T-helper 1 cell treated with Interleukin-12 subunit alpha and Interleukin-12 subunit beta and Interleukin-4 antibody, amounts not matched to agents 30 μg/mL and 1 μg/mL, for 36 hours (primary cell): ENCODE data around the gene QRFPR.
"Not testable (repeated sequence)": the region's sequence is repeated elsewhere in the genome, so short reads cannot be mapped to it uniquely, and the experiment has no call there.

Experiments
- H3K27ac Mint-ChIP-seq: one replicate; pipeline ENCODE4 v1.8.0; 2021; ENCODE audit warnings: mild to moderate bottlenecking, mixed read lengths
- H3K27me3 Mint-ChIP-seq: one replicate; pipeline ENCODE4 v1.8.0; 2021; ENCODE audit warnings: low read depth, mixed read lengths
- H3K36me3 Mint-ChIP-seq: one replicate; pipeline ENCODE4 v1.8.0; 2021; ENCODE audit warnings: low read depth, mixed read lengths
- H3K4me1 Mint-ChIP-seq: one replicate; pipeline ENCODE4 v1.8.0; 2021; ENCODE audit warnings: low read depth, mixed read lengths
- H3K4me3 Mint-ChIP-seq: one replicate; pipeline ENCODE4 v1.8.0; 2021; ENCODE audit warnings: mild to moderate bottlenecking, moderate library complexity, mixed read lengths
- H3K9me3 Mint-ChIP-seq: one replicate; pipeline ENCODE4 v1.8.0; 2021; ENCODE audit warnings: mixed read lengths

Gene QRFPR

DNA sequence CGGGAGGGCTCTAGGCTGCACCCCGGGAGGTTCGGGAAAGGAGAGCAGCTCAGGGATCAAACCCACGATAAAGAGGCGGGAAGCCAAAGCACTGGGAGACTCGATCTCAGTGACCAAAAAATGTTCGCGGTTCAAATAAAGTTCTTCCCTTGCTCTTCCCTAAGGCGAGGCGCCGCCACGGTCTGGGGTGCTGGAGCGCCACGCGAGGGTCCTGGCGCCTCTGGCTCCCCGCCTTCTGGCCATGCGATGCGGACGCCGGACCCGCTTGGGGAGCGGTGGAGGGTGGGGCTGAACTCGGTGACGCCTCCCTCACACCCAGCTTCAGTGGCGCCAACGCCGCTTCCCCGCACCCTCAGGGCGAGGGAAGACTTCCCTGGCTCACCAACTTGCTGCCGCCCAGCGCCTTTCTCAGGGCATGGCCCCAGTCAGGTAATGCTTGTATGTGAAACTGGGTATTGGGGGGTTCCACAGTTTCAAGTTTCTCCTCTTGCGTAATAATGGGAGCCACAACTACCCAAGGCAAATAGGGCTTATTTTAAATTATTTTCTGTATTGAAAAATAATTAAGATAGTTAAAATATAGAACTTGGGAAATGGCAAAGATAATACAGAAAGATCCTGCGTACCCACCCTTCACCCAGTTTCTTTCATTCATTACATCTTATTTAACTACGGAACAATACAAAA lies at the start of gene QRFPR:
Gene QRFPR, minus strand, starts transcription at position 243 of the 687 bp plus-strand sequence. CDS start 371 bp downstream, outside the sequence.
- Mint-ChIP-seq H3K27ac (peak within 1 kb of the TSS; percentile 43), H3K9me3 (no peaks in the 10 kb centered on the region), H3K4me3 (peak within 1 kb of the TSS; percentile 69), H3K4me1 (peaks cover 9% of the 10 kb centered on the region), H3K36me3 (peaks cover 2% of the 10 kb centered on the region), H3K27me3 (peaks cover 69% of the 10 kb centered on the region)

GRCh38 chr4:121428721-121429120 lies 47.9 kb upstream of the QRFPR start:
- H3K4me3 Mint-ChIP-seq, result no peak overlapping the region
- peaks cover 3% of the 10 kb centered on the region for H3K27me3 Mint-ChIP-seq
- H3K4me1 Mint-ChIP-seq, result no peaks in the 10 kb centered on the region
- peaks cover 8% of the 10 kb centered on the region for H3K9me3 Mint-ChIP-seq
- no peaks in the 10 kb centered on the region for H3K36me3 Mint-ChIP-seq
- H3K27ac Mint-ChIP-seq, result no peak overlapping the region

DNA sequence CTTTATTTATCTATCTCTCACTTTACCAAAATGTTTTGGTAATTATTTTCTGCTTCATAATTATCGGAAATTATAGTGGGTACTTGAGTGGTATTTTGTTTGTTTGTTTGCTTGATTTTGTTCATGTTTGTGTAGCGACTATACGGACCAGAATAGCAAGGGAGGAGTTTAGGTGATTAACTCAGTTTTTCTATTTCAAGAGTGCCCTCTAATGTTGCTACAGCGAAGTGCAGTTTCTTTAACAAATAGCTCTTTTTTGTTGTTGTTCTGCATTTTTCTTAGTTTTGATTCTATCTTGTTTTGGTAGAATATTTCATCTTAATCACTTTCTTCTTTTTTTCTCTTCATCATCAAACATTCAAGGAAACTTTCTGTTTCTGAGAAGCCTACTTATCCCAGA lies 40.8 kb upstream of the QRFPR start:
- H3K36me3 Mint-ChIP-seq, result no peaks in the 10 kb centered on the region
- H3K27me3 Mint-ChIP-seq, result peaks cover 20% of the 10 kb centered on the region
- H3K27ac Mint-ChIP-seq, result no peak overlapping the region
- H3K4me1 Mint-ChIP-seq, result no peaks in the 10 kb centered on the region
- H3K4me3 Mint-ChIP-seq, result no peak overlapping the region
- H3K9me3 Mint-ChIP-seq, result no peaks in the 10 kb centered on the region

DNA sequence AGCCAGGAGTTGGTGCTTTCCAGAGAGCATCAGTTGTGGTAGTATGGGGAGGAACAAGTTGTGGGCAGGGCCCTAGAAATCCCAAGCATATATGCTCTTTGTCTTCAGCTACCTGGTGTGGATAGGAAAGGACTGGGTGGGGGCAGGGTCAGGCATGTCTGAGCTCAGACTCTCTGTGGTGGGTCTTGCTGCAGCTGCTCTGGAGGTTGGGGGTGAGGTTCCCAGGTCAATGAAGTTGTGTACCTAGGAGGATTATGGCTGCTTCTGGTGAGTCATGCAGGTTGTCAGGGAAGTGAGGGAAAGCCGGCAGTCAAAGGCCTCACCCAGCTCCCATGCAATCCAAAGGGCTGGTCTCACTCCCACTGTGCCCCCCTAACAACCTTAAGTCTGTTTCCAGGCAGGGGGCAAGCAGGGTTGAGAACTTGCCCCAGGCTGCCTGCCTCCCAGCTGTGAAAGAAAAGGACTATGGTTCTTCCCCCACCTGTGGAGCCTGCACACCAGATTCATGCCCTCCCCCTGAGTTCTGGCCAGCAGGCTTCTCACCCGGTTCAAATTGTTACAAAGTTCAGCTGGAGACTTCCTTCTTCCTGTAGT lies 30.4 kb upstream of the QRFPR start:
- H3K4me3 Mint-ChIP-seq, result no peak overlapping the region
- H3K9me3 Mint-ChIP-seq, result no peaks in the 10 kb centered on the region
- H3K27ac Mint-ChIP-seq, result no peak overlapping the region
- H3K27me3 Mint-ChIP-seq, result peaks cover 3% of the 10 kb centered on the region
- peaks cover 1% of the 10 kb centered on the region for H3K4me1 Mint-ChIP-seq
- H3K36me3 Mint-ChIP-seq, result no peaks in the 10 kb centered on the region

GRCh38 chr4:121408567-121408966 lies 27.7 kb upstream of the QRFPR start:
- H3K27me3 Mint-ChIP-seq, H3K9me3 Mint-ChIP-seq, H3K4me1 Mint-ChIP-seq, H3K27ac Mint-ChIP-seq, H3K4me3 Mint-ChIP-seq, H3K36me3 Mint-ChIP-seq: not testable (repeated sequence)

DNA sequence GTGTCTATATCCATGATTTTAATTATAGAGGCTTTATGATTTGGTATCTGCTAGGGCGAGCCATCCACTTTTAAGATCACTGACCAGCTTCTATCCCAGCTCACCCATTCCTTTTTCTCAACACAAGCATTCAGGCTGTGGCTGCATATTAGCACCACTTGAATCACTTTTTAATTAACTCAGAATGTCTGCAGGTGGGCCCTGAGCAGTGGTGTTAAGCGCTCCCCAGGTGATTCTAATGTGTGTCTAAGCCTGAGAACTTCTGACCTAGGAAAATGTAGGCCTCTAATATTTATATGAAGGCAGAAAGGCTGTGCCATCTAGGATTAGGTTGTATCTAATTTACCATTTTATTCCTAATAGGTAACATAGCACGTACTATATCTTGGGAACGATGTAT lies 19.8 kb upstream of the QRFPR start:
- Mint-ChIP-seq H3K4me3 (no peak overlapping the region), H3K27me3 (no peaks in the 10 kb centered on the region), H3K9me3 (no peaks in the 10 kb centered on the region), H3K27ac (no peak overlapping the region), H3K36me3 (no peaks in the 10 kb centered on the region), H3K4me1 (no peaks in the 10 kb centered on the region)

- no peak overlapping the region for H3K4me3 Mint-ChIP-seq
- H3K9me3 Mint-ChIP-seq, result no peaks in the 10 kb centered on the region
- H3K36me3 Mint-ChIP-seq, result no peaks in the 10 kb centered on the region
- H3K27ac Mint-ChIP-seq, result no peak overlapping the region
- no peaks in the 10 kb centered on the region for H3K4me1 Mint-ChIP-seq
- H3K27me3 Mint-ChIP-seq, result no peaks in the 10 kb centered on the region
These were observed 17.3 kb upstream of the QRFPR start for GRCh38 chr4:121397941-121398601.

DNA sequence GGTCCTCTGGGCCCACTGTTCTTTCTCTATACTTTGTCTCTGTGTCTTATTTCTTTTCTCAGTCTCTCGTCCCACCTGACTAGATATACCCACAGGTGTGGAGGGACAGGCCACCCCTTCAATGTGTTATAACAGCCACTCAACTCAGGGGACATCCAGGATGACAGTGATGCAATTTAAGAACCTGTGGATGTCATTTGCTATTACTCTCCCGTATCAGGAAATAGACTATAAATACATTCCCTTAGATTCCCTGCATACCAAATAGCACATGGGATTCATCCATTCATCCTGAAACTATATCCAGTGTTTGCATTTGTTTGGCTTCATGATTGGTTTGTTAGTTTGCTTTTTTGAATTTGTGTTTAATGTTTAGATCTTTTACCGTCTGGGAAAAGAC lies 16.6 kb upstream of the QRFPR start:
- H3K4me1 Mint-ChIP-seq, result no peaks in the 10 kb centered on the region

DNA sequence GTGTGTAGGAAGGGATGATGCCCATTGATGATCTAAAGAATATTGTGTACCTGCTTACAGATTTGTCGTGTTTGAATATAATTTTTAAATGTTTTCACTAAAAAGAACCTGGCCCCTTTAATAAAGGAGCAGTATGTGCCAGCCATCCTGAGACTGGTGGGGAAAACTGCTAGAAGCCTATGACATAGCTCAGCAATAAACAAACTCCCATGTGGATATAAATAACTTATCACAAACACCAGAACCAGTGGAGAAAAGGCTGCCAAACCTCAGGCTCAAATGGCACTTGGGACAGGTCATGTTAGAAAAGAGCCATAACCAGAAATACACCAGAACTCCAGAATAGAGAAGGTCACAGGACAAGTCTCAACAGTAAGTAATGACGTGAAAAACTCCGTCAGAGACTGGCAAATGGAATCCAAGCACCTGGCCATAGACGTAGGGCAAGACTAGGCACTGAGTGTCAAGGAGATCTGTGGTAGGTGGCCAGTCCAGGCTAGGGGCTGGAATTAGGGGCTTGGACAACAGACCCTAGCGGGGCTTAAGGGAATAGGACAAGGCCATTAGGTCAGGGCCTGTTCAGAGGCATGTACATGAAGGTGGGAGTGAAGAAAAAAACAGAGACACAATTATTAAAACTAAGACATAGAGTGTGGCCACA lies 11.7 kb upstream of the QRFPR start:
- Mint-ChIP-seq H3K27ac (no peak overlapping the region), H3K36me3 (no peaks in the 10 kb centered on the region), H3K27me3 (no peaks in the 10 kb centered on the region), H3K4me3 (no peak overlapping the region), H3K4me1 (no peaks in the 10 kb centered on the region), H3K9me3 (no peaks in the 10 kb centered on the region)

More for the DNA sequence above, 16.6 kb upstream of the QRFPR start:
- H3K9me3 Mint-ChIP-seq, result no peaks in the 10 kb centered on the region
- H3K36me3 Mint-ChIP-seq, result no peaks in the 10 kb centered on the region
- no peak overlapping the region for H3K27ac Mint-ChIP-seq
- H3K27me3 Mint-ChIP-seq, result no peaks in the 10 kb centered on the region
- H3K4me3 Mint-ChIP-seq, result no peak overlapping the region

DNA sequence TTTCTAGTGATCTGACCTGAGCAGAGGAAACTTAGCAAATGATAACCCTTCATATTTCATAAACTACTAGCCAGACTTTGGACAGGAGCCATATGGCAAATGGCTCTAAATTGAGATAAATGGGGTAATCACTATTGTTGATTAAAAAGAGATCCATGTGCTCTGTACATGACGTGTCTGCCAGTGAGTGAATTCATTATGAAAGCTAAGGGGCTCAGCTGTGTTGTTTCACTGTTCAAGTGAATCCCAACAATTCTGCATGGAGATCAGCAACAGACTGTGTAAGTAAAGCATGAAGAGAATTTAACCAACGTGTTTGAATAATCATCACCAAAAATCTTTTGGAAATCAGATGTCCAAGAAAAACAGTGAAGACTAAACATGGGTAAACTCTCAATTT lies 9.5 kb upstream of the QRFPR start:
- H3K9me3 Mint-ChIP-seq, result no peaks in the 10 kb centered on the region
- H3K27me3 Mint-ChIP-seq, result peaks cover 16% of the 10 kb centered on the region
- no peaks in the 10 kb centered on the region for H3K4me1 Mint-ChIP-seq
- H3K4me3 Mint-ChIP-seq, result no peak overlapping the region
- H3K27ac Mint-ChIP-seq, result no peak overlapping the region
- no peaks in the 10 kb centered on the region for H3K36me3 Mint-ChIP-seq

DNA sequence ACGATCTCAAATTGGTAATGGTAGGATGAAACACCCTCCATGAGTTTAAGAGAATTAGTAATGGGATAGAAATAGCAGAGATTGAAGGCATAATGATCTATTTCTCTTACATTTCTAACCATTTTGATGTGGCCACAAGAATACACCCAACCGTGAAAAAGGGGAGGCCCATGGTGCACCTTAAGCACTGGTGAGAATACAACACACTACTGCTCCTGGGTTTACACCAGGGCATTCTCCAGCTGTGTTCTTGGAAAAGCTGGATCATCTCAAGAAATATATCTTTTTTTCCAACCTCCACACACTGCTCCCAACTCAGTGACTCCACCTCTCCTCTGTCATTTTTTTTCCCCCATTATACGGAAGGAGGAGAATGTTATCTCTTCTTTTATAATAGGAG lies 1.5 kb downstream of the QRFPR start:
- peaks cover 65% of the 10 kb centered on the region for H3K27me3 Mint-ChIP-seq
- no peak overlapping the region for H3K27ac Mint-ChIP-seq
- peaks cover 9% of the 10 kb centered on the region for H3K4me1 Mint-ChIP-seq
- H3K4me3 Mint-ChIP-seq, result no peak overlapping the region
- H3K36me3 Mint-ChIP-seq, result peaks cover 2% of the 10 kb centered on the region
- H3K9me3 Mint-ChIP-seq, result no peaks in the 10 kb centered on the region

DNA sequence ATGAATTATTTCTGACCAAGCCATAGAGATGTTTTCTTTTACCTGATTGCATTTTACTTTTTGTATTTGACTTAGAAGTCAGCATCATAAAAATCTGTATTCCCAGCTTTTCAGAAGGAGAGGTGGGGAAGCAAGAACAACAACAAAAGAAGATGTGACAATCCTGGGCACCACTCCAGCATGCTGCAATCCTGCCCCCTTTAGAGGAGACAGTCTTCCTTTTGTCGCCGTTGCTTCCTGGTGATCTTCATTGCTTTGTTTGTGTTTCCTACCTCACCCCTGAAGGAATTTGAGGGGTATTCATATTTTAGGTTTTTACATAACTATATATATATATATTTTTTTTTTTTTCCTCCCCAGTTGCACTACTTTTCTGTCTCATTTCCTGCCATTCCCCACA lies 3.7 kb downstream of the QRFPR start:
- Mint-ChIP-seq H3K36me3 (peaks cover 1% of the 10 kb centered on the region), H3K4me1 (peaks cover 9% of the 10 kb centered on the region), H3K27me3 (peaks cover 51% of the 10 kb centered on the region), H3K9me3 (no peaks in the 10 kb centered on the region), H3K27ac (no peak overlapping the region), H3K4me3 (no peak overlapping the region)

- Mint-ChIP-seq H3K36me3 (no peaks in the 10 kb centered on the region), H3K4me1 (peaks cover 9% of the 10 kb centered on the region), H3K4me3 (no peak overlapping the region), H3K9me3 (no peaks in the 10 kb centered on the region), H3K27me3 (peaks cover 51% of the 10 kb centered on the region), H3K27ac (no peak overlapping the region)
These were observed 4.3 kb downstream of the QRFPR start for GRCh38 chr4:121376556-121376955.

GRCh38 chr4:121376097-121376496 lies 4.7 kb downstream of the QRFPR start:
- peaks cover 48% of the 10 kb centered on the region for H3K27me3 Mint-ChIP-seq

DNA sequence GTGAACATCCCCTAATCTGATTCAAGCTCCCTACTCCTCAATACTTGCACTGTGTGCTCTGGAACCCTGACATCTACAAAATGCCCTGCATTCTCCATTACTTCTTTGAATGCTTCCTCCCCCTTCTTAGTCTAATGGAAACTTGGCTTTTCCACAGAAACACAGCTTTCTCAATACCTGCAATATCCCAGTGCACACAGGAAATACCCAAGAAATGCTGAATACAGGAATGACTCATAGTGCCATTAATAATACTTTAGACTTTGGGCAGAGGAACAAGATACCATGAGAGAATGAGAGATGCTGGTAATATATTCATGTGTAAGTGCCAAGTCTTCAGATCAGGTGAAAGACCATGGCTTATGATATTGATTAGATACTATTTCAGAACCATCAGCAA lies 5.6 kb downstream of the QRFPR start:
- Mint-ChIP-seq H3K36me3 (no peaks in the 10 kb centered on the region), H3K27me3 (peaks cover 47% of the 10 kb centered on the region), H3K4me1 (peaks cover 8% of the 10 kb centered on the region), H3K27ac (no peak overlapping the region), H3K9me3 (no peaks in the 10 kb centered on the region), H3K4me3 (no peak overlapping the region)

More at GRCh38 chr4:121376097-121376496, 4.7 kb downstream of the QRFPR start:
- H3K4me1 Mint-ChIP-seq, result peaks cover 9% of the 10 kb centered on the region
- no peaks in the 10 kb centered on the region for H3K9me3 Mint-ChIP-seq
- H3K4me3 Mint-ChIP-seq, result no peak overlapping the region
- no peaks in the 10 kb centered on the region for H3K36me3 Mint-ChIP-seq
- no peak overlapping the region for H3K27ac Mint-ChIP-seq
